Activated CD4-positive, CD25-positive, alpha-beta regulatory T cell treated with anti-CD3 and anti-CD28 coated beads, Interleukin-2, amount 50 U/mL, for 72 hours (primary cell): ENCODE data around the gene ZCCHC14.
"Not testable (repeated sequence)": the region's sequence is repeated elsewhere in the genome, so short reads cannot be mapped to it uniquely, and the experiment has no call there.

Source experiments
- DNase-seq: peaks from one replicate; pipeline ENCODE4 v3.0.0; 2021

The ZCCHC14 gene

DNA sequence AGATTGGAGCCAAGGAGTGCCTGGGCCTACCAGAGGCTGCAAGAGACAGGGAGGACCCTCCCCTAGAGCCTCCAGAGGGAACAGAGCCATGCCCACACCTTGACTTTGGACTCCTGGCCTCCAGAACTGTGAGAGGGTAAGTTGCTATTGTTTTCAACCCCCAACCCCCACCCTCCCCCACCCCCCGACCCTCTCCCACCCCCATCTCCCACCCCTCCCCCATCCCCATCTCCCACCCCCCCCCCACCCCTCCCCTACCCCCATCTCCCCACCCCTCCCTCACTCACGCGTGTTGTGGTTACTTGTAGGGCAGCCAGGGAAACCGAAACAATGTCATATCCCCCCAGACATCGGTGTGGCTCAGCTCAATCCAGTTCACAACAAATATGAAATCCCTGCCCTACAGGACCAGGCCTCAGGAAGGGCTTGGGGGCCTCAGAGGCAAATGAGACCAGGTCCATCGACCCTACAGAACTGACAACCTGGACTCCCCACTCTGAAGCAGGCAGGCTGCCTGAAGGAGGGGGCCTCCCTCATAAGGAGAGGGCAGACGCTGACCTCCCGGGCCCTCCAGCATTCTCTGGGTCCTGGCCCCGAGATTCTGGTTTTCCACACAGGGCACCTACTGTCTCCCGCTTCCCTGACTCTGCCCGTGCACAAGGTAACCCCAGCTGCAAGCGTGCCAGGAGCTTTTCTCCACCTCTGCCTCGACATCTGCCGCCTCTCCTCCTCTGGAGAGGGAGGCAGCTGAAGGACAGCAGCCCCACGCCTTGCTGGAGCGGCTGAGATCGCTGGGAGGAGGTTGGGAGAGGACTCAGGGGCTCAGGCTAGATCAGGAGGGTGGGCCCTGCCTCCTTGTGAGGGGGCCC lies 3.0 kb upstream of the ZCCHC14 start:
- no peak for DNase-seq

GRCh38 chr16:87493608-87494280 lies 920 bp upstream of the ZCCHC14 start:
- DNase-seq = no peak

- DNase-seq = no peak
Measured at GRCh38 chr16:87492291-87492630, 563 bp downstream of the ZCCHC14 start.

DNA sequence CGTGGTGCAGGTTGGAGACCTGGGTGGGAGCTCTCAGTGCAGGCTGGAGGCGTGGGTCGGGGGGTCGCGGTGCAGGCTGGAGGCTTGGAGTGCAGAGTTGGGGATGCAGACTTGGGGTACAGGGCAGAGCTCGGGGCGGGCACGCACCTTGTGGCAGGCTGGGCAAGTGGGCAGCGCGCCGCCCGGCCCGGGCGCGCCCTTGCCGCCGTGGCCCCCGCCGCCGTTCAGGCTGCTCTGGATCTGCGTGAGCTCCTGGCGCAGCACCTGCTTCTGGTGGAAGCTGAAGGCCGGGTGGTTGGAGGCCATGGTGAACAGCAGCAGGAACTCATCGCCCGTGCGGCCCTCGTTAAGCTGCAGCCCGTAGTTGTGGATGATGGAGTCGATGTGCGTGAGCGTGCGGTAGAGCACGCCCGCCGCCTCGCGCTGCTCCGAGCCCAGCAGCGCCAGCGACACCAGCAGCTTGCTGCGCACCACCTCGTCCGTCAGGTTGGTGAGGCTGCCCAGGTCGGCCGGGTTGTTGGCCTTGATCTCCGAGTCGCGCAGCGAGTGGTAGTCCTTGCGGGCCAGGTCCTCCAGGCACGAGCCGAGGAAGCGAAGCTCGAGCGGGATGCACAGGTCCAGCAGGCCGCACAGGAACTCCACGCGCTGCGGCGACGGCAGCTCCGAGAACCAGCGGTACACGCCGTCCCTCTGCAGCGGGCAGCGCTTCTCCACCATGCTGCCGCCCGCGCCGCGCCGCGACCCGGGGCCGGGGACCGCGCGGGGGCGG lies 1.1 kb downstream of the ZCCHC14 start:
- DNase-seq = peak; percentile 49

DNA sequence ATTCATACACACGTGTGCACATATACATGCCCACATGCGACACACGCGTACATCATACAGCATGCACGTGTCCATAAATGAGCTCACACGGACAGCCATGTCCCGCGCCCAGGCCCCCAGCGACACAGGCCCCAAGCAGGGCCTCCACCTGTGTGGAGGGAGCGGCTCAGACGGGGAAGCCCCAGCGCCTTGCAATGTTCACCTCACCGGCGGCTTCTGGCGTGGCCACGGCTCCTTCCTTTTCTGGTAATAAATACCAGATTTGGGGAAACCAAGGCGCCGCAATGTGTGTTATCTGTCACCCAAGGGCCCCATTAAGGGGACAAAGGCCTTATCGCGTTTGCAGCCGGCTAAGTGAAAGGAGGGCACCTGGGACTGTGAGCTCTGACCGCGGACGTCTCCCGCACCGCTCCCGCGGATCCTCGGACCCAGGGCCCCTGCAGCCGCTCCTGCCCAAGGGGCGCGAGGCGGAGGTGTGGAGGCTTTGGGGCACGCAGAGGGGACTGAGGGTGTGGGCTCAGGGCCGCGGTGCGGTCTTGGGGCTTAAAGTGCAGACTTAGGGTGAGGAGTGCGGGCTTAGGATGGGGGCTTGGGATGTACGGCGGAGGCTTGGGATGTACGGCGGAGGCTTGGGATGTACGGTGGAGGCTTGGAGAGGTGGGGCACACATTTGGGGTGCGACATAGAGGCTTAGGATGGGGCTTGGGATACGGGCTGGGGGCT lies 1.9 kb downstream of the ZCCHC14 start:
- DNase-seq = peak; percentile 73

- DNase-seq = no peak
Measured at GRCh38 chr16:87490096-87490798, 2.6 kb downstream of the ZCCHC14 start.

DNA sequence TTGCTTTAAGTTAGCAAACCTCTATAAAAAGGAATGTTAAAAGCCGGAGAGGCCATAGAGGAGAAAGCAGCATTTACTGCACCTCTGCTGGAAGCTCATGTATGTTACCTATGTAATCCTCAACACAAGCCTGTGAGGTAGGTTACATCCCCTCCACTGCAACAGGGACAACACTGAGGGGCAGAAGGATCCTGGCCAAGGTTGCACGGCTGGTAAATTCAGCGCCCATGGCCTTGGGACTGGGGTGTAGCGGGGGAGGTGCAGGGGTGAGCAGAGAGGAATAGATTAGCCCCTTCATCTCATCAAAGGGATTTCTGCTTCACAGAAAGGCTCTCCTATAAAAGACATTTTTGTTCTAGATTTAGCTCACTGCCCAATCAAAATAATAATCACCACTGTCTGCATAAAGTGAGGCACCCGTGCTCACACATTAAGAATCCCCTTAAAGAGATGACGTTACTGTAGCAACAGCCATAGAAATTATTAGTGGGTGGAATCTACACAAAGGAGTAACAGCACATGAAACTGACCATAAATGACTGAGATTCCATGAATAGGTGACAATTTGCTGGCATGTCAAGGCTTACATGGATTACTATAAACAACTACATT lies 3.3 kb downstream of the ZCCHC14 start:
- no peak for DNase-seq

- not testable (repeated sequence) for DNase-seq
Measured at GRCh38 chr16:87488960-87489359, 3.9 kb downstream of the ZCCHC14 start.

- peak; percentile 57 for DNase-seq
Measured at GRCh38 chr16:87487361-87487924, 5.4 kb downstream of the ZCCHC14 start.

DNA sequence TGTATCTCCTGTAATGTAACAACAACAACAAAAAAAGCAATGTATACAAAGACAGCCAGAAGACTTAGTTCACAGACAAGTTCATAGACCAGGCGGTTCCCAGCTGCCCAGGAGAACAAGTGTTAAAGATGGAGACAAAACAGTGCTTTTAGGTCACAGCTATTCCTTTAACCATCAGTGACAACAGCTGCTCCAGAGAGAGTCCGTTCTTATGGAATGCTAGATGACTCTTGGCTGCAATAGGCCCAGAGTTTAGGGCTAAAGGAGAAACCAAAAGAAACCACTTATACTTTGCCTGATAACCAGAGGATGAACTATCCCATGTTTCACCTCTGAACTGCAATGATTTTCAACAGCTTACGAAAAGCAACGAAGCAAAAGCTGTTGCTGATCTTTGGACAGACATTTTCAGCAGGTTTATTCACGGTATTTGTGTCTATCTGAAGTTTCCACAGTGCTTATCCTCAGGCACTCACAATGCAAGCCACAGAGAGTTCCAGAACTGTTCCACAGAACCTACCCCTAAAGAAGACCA lies 6.0 kb downstream of the ZCCHC14 start:
- DNase-seq = no peak

GRCh38 chr16:87486282-87486681 lies 6.5 kb downstream of the ZCCHC14 start:
- no peak for DNase-seq

- DNase-seq = not testable (repeated sequence)
Measured at GRCh38 chr16:87485792-87486191, 7.0 kb downstream of the ZCCHC14 start.

DNA sequence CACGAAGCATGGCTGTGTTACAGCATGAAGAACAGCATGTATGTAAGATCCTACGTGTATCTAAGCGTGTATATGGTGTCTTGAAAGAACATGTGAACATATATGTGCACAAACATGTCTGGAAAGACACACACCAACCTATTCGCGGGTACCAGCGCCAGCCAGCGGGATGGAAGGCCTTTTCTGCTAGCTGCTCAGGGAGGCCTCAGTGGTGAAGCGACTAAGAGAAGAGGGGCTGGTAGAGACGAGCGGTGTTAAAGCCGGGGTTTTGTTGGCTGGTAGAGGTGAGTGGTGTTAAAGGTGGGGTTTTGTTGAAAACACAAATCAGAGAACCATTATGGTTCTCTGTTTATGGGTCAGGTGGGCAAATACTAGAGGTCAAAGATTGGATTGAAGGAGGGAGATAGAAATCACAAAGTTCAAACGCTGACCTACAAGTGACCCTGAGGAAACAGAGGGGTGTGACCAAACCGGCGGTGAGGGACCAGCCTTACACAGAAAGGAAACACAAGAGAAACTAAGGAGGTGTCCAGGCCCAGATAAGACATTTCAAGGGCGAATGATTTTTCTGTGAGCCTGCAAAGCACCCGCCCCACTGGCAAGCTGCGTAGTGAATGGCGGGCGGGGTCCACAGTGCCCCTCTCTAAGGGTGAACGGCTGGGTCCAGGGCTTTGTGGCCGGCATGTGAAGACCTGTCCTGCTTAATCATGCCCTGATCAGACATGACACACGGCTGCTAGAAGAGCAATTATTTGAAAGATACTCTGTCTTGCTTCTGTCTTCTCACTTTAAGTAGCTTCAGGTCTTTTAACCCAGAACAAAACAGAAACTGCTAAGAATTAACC lies 8.1 kb downstream of the ZCCHC14 start:
- DNase-seq = no peak

GRCh38 chr16:87483481-87483880 lies 9.3 kb downstream of the ZCCHC14 start:
- no peak for DNase-seq

- not testable (repeated sequence) for DNase-seq
Measured at GRCh38 chr16:87482670-87483069, 10.2 kb downstream of the ZCCHC14 start.

- no peak for DNase-seq
Measured at GRCh38 chr16:87482266-87482665, 10.6 kb downstream of the ZCCHC14 start.

DNA sequence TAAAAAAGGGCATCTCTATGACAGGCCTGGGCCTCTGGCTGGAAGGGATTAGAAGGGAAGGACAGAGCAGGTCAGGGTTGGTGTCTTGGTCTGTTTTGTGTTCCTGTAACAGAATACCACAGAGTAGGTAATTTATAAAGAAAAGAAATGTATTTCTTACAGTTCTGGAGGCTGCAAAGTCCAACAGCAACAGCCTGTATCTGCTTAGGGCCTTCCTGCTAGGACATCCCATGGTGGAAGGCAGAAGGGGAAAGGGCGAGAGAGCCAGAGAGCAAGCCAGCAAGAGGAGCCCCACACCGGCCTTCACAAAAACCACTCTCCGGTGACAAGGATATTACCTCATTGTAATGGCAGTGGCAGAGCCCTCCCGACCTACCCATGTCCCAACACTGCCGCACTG lies 11.1 kb downstream of the ZCCHC14 start:
- not testable (repeated sequence) for DNase-seq

- not testable (repeated sequence) for DNase-seq
Measured at GRCh38 chr16:87477209-87477981, 15.4 kb downstream of the ZCCHC14 start.

DNA sequence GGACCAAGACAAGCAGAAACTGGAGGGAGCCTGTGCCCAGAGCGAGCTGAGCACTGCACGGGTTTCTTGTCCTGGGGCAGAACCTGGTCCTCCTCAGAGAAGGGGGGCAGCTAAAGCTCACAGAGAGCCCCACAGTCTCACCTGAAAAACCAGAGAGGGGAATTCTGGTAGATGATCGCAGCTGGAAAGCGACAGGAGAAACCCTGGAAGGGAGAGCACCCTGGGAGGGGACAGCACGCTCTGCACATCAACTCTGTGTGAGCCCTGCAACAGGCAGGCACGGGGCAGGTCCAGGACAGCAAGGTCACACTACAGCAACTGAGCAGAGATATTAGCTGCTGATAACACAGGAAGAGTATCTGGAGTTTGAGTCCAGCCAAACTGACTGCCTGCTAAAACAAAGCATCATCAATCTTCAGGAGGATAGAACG lies 18.2 kb downstream of the ZCCHC14 start:
- DNase-seq = no peak
